Urinary bladder (tissue), 4 donors: ENCODE data around the gene GNAZ. TPM values are rescaled to one million over a fixed set of nuclear protein-coding genes. Genes with fewer than 3 reads are reported as not detected.

Source experiments
- DNase-seq: peaks from one replicate; pipeline ENCODE4 v3.0.0-alpha.2; 2015; ENCODE audit errors: extremely low spot score
- H3K27ac ChIP-seq: one replicate; pipeline ENCODE4 v1.5.1; 2013; ENCODE audit warnings: low read depth, mild to moderate bottlenecking, moderate library complexity
- H3K36me3 ChIP-seq: one replicate; pipeline ENCODE4 v1.6.1; 2013; ENCODE audit warnings: mild to moderate bottlenecking, moderate library complexity; ENCODE audit not compliant: insufficient read depth
- H3K4me1 ChIP-seq: one replicate; pipeline ENCODE4 v1.6.1; 2013; ENCODE audit warnings: mild to moderate bottlenecking, moderate library complexity; ENCODE audit not compliant: insufficient read depth
- H3K4me3 ChIP-seq: one replicate; pipeline ENCODE4 v1.5.1; 2013; ENCODE audit warnings: low read depth, low read length
- WGBS: extraction: QIAGEN DNeasy Blood & Tissue Kit; methylation state at CpG from one replicate; pipeline ENCODE4 v1.1.7; 2013; 5-methylcytosine and 5-hydroxymethylcytosine counted together
- polyA plus RNA-seq: library from polyadenylated mRNA; stranded (reverse); fragments of 200-250 nt; gene quantifications from one replicate; pipeline ENCODE4 v1.2.3, GENCODE V29; 2013
- total RNA-seq: library from RNA; depleted of rRNA; stranded (reverse); fragments of >200 nt; gene quantifications from one replicate; pipeline ENCODE4 v1.2.3, GENCODE V29; 2014
- donor health status: healthy with polysubstance abuse.
- donor health status: healthy.

The GNAZ gene
- total and polyA plus RNA-seq, 2 donors, result 5.4 to 12.2 TPM

- DNase-seq, result no peak
- 90% methylated on average over 9 of the region's 9 CpGs for WGBS
- Histone ChIP-seq H3K4me1 (no peaks in the 10 kb centered on the region), H3K36me3 (no peaks in the 10 kb centered on the region), H3K4me3 (no peak overlapping the region), H3K27ac (no peak overlapping the region)
Measured at GRCh38 chr22:23112472-23113012, 42.2 kb downstream of the GNAZ start.

- 71% methylated on average over 14 of the region's 14 CpGs for WGBS
- Histone ChIP-seq H3K4me1 (no peaks in the 10 kb centered on the region), H3K27ac (no peak overlapping the region), H3K4me3 (no peak overlapping the region), H3K36me3 (no peaks in the 10 kb centered on the region)
- DNase-seq, result no peak
Measured at GRCh38 chr22:23113067-23113846, 42.9 kb downstream of the GNAZ start.

GRCh38 chr22:23113847-23114720 lies 43.8 kb downstream of the GNAZ start:
- no peaks in the 10 kb centered on the region for H3K4me1 ChIP-seq
- no peak for DNase-seq
- 87% methylated on average over 18 of the region's 18 CpGs for WGBS

GRCh38 chr22:23114721-23115020 lies 44.4 kb downstream of the GNAZ start:
- Histone ChIP-seq H3K27ac (no peak overlapping the region), H3K36me3 (no peaks in the 10 kb centered on the region), H3K4me3 (no peak overlapping the region), H3K4me1 (no peaks in the 10 kb centered on the region)
- no peak for DNase-seq
- 94% methylated on average over 2 of the region's 2 CpGs for WGBS

More at GRCh38 chr22:23113847-23114720, 43.8 kb downstream of the GNAZ start:
- Histone ChIP-seq H3K27ac (no peak overlapping the region), H3K4me3 (no peak overlapping the region), H3K36me3 (no peaks in the 10 kb centered on the region)

- DNase-seq, result no peak
- Histone ChIP-seq H3K27ac (no peak overlapping the region), H3K4me1 (no peaks in the 10 kb centered on the region), H3K4me3 (no peak overlapping the region), H3K36me3 (no peaks in the 10 kb centered on the region)
- WGBS, result 91% methylated on average over 7 of the region's 7 CpGs
Measured at GRCh38 chr22:23115369-23115768, 45.0 kb downstream of the GNAZ start.

GRCh38 chr22:23115825-23116494 lies 45.6 kb downstream of the GNAZ start:
- no peak overlapping the region for H3K4me3 ChIP-seq
- no peak for DNase-seq
- WGBS, result 93% methylated on average over 18 of the region's 18 CpGs
- no peaks in the 10 kb centered on the region for H3K36me3 ChIP-seq
- no peaks in the 10 kb centered on the region for H3K4me1 ChIP-seq
- H3K27ac ChIP-seq, result no peak overlapping the region

GRCh38 chr22:23116506-23117263 lies 46.4 kb downstream of the GNAZ start:
- DNase-seq, result no peak
- Histone ChIP-seq H3K36me3 (no peaks in the 10 kb centered on the region), H3K4me3 (no peak overlapping the region), H3K4me1 (no peaks in the 10 kb centered on the region), H3K27ac (no peak overlapping the region)
- 86% methylated on average over 10 of the region's 10 CpGs for whole genome bisulfite sequencing

- WGBS, result 96% methylated on average over 10 of the region's 10 CpGs
- H3K4me1 ChIP-seq, result no peaks in the 10 kb centered on the region
- H3K4me3 ChIP-seq, result no peak overlapping the region
- DNase-seq, result no peak
- H3K27ac ChIP-seq, result no peak overlapping the region
- H3K36me3 ChIP-seq, result no peaks in the 10 kb centered on the region
Measured at GRCh38 chr22:23117275-23117674, 47.0 kb downstream of the GNAZ start.

GRCh38 chr22:23117891-23118646 lies 47.8 kb downstream of the GNAZ start:
- no peak overlapping the region for H3K4me3 ChIP-seq
- no peak overlapping the region for H3K27ac ChIP-seq
- no peaks in the 10 kb centered on the region for H3K4me1 ChIP-seq
- no peak for DNase-seq
- no peaks in the 10 kb centered on the region for H3K36me3 ChIP-seq
- 88% methylated on average over 15 of the region's 15 CpGs for WGBS

GRCh38 chr22:23118647-23119493 lies 48.6 kb downstream of the GNAZ start:
- no peak overlapping the region for H3K27ac ChIP-seq
- H3K4me1 ChIP-seq, result no peaks in the 10 kb centered on the region
- DNase-seq, result no peak
- no peak overlapping the region for H3K4me3 ChIP-seq
- no peaks in the 10 kb centered on the region for H3K36me3 ChIP-seq
- WGBS, result 91% methylated on average over 7 of the region's 7 CpGs

GRCh38 chr22:23119494-23120414 lies 49.4 kb downstream of the GNAZ start:
- no peak overlapping the region for H3K27ac ChIP-seq
- no peak overlapping the region for H3K4me3 ChIP-seq
- no peaks in the 10 kb centered on the region for H3K4me1 ChIP-seq
- WGBS, result 76% methylated on average over 15 of the region's 15 CpGs
- H3K36me3 ChIP-seq, result no peaks in the 10 kb centered on the region
- no peak for DNase-seq
